A549 (cell line): Measurements from ENCODE around the gene TOE1. TPM values are rescaled to one million over a fixed set of nuclear protein-coding genes. Genes with fewer than 3 reads are reported as not detected.

Experiments used
- ATAC-seq, 2 experiments: fragments of 200-7000 bp in 1 of 2; fragments of >200 bp in 1 of 2; cut with Nextera tagmentation in 1 of 2; cut with Tn5 transposase in 1 of 2; 3 replicates each; pipeline versions ENCODE4 v1.8.0 to v1.9.1; 2018 to 2020; ENCODE audit warnings: mild to moderate bottlenecking in 1 of 2, moderate library complexity in 1 of 2
- CTCF ChIA-PET: fragments of 300-600 bp; sonication (Branson Sonifier 250); formaldehyde crosslinking; extraction: SDS; loops from one replicate; lab custom pipeline; 2021; ENCODE audit warnings: antibody characterized with exemption, inconsistent platforms; lab: Yijun Ruan, JAX
- POLR2A ChIA-PET: fragments of 350-600 bp; formaldehyde crosslinking; extraction: SDS; loops from one replicate; lab custom pipeline; 2021; ENCODE audit warnings: antibody characterized with exemption, inconsistent platforms; lab: Yijun Ruan, JAX
- DNase-seq, 2 experiments: peaks; one replicate each; pipeline versions ENCODE4 v3.0.0 to v3.0.0-alpha.2; 2011 to 2016; ENCODE audit warnings: low read depth in 1 of 2, low spot score in 1 of 2
- FAIRE-seq: peaks from 2 replicates; lab custom pipeline; 2011; peaks lifted over from hg19 to GRCh38; lab: Jason Lieb, UNC
- H3K27ac ChIP-seq, 2 experiments: fragments of >200 bp; sonication (Bioruptor Twin); formaldehyde crosslinking; 3 replicates each; pipeline ENCODE4 v1.5.1; 2016 to 2017
- H3K4me1 ChIP-seq: fragments of >200 bp; sonication (Bioruptor Twin); formaldehyde crosslinking; 3 replicates; pipeline ENCODE4 v1.6.1; 2016
- H3K4me2 ChIP-seq: fragments of >200 bp; sonication (Bioruptor Twin); formaldehyde crosslinking; 3 replicates; pipeline ENCODE4 v1.6.1; 2016
- H3K4me3 ChIP-seq: fragments of >200 bp; sonication (Bioruptor Twin); formaldehyde crosslinking; 3 replicates; pipeline ENCODE4 v1.5.1; 2016
- H3K9me3 ChIP-seq: fragments of >200 bp; sonication (Bioruptor Twin); formaldehyde crosslinking; 3 replicates; pipeline ENCODE4 v1.6.1; 2016
- ATOH8 ChIP-seq: fragments of 250-450 bp; sonication (Bioruptor Pico); IDR thresholded peaks from 2 replicates; pipeline ENCODE4 v1.5.0; 2020; ENCODE audit warnings: low read depth, mild to moderate bottlenecking, moderate library complexity
- BCL3 ChIP-seq: fragments of >200 bp; sonication (Bioruptor Twin); formaldehyde crosslinking; IDR thresholded peaks from 3 replicates; pipeline ENCODE4 v1.6.1; 2016
- BHLHE40 ChIP-seq: IDR thresholded peaks from 2 replicates; pipeline ENCODE4 v1.6.1; 2012; ENCODE audit warnings: low read depth, low read length, inconsistent platforms
- CHD4 ChIP-seq: fragments of 200-600 bp; sonication (generic); IDR thresholded peaks from 2 replicates; pipeline ENCODE4 v1.6.1; 2016; ENCODE audit warnings: antibody characterized with exemption, mild to moderate bottlenecking, borderline replicate concordance
- EHMT2 ChIP-seq: fragments of 200-600 bp; sonication (generic); IDR thresholded peaks from 2 replicates; pipeline ENCODE4 v1.6.1; 2016; ENCODE audit warnings: antibody characterized with exemption, low read depth, mild to moderate bottlenecking, moderate library complexity
- ELK1 ChIP-seq: fragments of 150-350 bp; IDR thresholded peaks from 2 replicates; pipeline ENCODE4 v1.6.1; 2014; ENCODE audit warnings: low read depth, mild to moderate bottlenecking, low read length
- FOSB ChIP-seq: fragments of 250-450 bp; sonication (Bioruptor Pico); IDR thresholded peaks from 2 replicates; pipeline ENCODE4 v1.5.0; 2020; ENCODE audit warnings: mild to moderate bottlenecking, moderate library complexity
- FOXS1 ChIP-seq: fragments of 250-450 bp; sonication (Bioruptor Pico); IDR thresholded peaks from 2 replicates; pipeline ENCODE4 v1.5.0; 2020; ENCODE audit warnings: mild to moderate bottlenecking, moderate library complexity
- HEYL ChIP-seq: fragments of 250-450 bp; sonication (Bioruptor Pico); IDR thresholded peaks from 2 replicates; pipeline ENCODE4 v1.8.0; 2021; ENCODE audit warnings: mild to moderate bottlenecking, moderate library complexity
- HOXB13 ChIP-seq: fragments of 250-450 bp; sonication (Bioruptor Pico); IDR thresholded peaks from 2 replicates; pipeline ENCODE4 v1.5.0; 2020; ENCODE audit warnings: low read depth, mild to moderate bottlenecking, moderate library complexity
- HOXB5 ChIP-seq: fragments of 250-450 bp; sonication (Bioruptor Pico); IDR thresholded peaks from 2 replicates; pipeline ENCODE4 v1.5.0; 2020; ENCODE audit warnings: mild to moderate bottlenecking, moderate library complexity
- JUN ChIP-seq, 2 experiments: fragments of >200 bp; sonication (Bioruptor Twin); formaldehyde crosslinking; IDR thresholded peaks; 2 replicates in 1 of 2; 3 replicates in 1 of 2; pipeline ENCODE4 v1.6.1; 2016 to 2017
- JUNB ChIP-seq: fragments of >200 bp; sonication (Bioruptor Twin); formaldehyde crosslinking; IDR thresholded peaks from 2 replicates; pipeline ENCODE4 v1.6.1; 2016
- KDM5A ChIP-seq: fragments of 200-600 bp; sonication (generic); IDR thresholded peaks from 2 replicates; pipeline ENCODE4 v1.6.1; 2016; ENCODE audit warnings: antibody characterized with exemption, mild to moderate bottlenecking
- MAFK ChIP-seq: fragments of 450-650 bp; IDR thresholded peaks from 2 replicates; pipeline ENCODE4 v1.6.1; 2014; ENCODE audit not compliant: partially characterized antibody
- NR3C1 ChIP-seq: fragments of >200 bp; sonication (Bioruptor Twin); formaldehyde crosslinking; IDR thresholded peaks from 3 replicates; pipeline ENCODE4 v1.6.1; 2017
- POLR2A ChIP-seq: IDR thresholded peaks from 2 replicates; pipeline ENCODE4 v1.6.1; 2012; ENCODE audit warnings: mild to moderate bottlenecking, low read length
- RARB ChIP-seq: fragments of 250-450 bp; sonication (Bioruptor Pico); IDR thresholded peaks from 2 replicates; pipeline ENCODE4 v1.8.0; 2021; ENCODE audit warnings: mild to moderate bottlenecking, moderate library complexity
- REST ChIP-seq: fragments of 200-600 bp; sonication (generic); IDR thresholded peaks from 2 replicates; pipeline ENCODE4 v1.6.1; 2016; ENCODE audit warnings: antibody characterized with exemption, mild to moderate bottlenecking, moderate library complexity
- RFX5 ChIP-seq: fragments of 450-650 bp; IDR thresholded peaks from 2 replicates; pipeline ENCODE4 v1.7.1; 2014; ENCODE audit warnings: antibody characterized with exemption, mild to moderate bottlenecking, moderate library complexity
- TFCP2L1 ChIP-seq: fragments of 250-450 bp; sonication (Bioruptor Pico); IDR thresholded peaks from 2 replicates; pipeline ENCODE4 v1.5.0; 2021; ENCODE audit warnings: mild to moderate bottlenecking
- TP53 ChIP-seq: fragments of 250-450 bp; sonication (Bioruptor Pico); IDR thresholded peaks from 2 replicates; pipeline ENCODE4 v1.5.0; 2021; ENCODE audit warnings: mild to moderate bottlenecking, moderate library complexity
- ZFP36 ChIP-seq: fragments of 450-650 bp; IDR thresholded peaks from 2 replicates; pipeline ENCODE4 v1.6.1; 2014; ENCODE audit warnings: borderline replicate concordance; ENCODE audit not compliant: partially characterized antibody
- ZNF302 ChIP-seq: fragments of 250-450 bp; sonication (Bioruptor Pico); IDR thresholded peaks from 2 replicates; pipeline ENCODE4 v1.9.0; 2021; ENCODE audit warnings: inconsistent platforms, mild to moderate bottlenecking, moderate library complexity
- WGBS: methylation state at CpG from one replicate; pipeline ENCODE4 v1.1.6; 2017; ENCODE audit errors: missing lambda C conversion rate; 5-methylcytosine and 5-hydroxymethylcytosine counted together
- polyA plus RNA-seq, 4 experiments: library from polyadenylated mRNA; depleted of rRNA in 3 of 4; stranded (reverse); fragments of >200 nt; fragmentation: RNase III in 1 of 4; extraction: RNeasy Plus Mini Kit Qiagen cat#74134 plus additional on column Dnase treatment in 1 of 4; gene quantifications; 2 replicates in 3 of 4; 3 replicates in 1 of 4; pipeline ENCODE4 v1.2.3, GENCODE V29; 2011 to 2017
- TF ChIP-seq, protein P1 (sequence below): IDR thresholded peaks from 2 replicates; pipeline ENCODE4 v1.6.1; 2012
- TF ChIP-seq, protein P2 (sequence below): fragments of 250-450 bp; sonication (Bioruptor Pico); IDR thresholded peaks from 2 replicates; pipeline ENCODE4 v1.5.0; 2021; ENCODE audit warnings: mild to moderate bottlenecking, moderate library complexity, borderline replicate concordance

Gene TOE1
- polyA plus RNA-seq, 2 of the 4 experiments (the other 2 are of a cell fraction), result 13.3 to 13.7 TPM

DNA sequence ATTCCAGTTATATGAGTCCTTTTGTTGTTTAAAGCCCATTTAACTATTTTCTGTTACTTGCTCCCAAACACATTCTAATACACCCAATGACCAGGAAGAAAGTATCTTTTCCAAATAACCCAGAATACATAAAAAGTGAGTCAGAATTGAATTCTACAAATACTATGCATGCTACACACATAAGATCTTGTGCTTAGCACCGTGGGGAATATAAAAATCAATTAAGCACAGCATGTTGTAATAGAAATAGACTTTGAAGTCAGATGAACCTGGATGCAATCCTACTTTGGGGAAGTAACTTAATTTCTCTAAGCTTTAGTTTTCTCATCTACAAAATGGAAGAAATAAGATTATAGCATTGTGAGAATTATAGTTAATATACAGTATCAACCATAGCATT lies 40.8 kb downstream of the TOE1 start:
- no peak for FAIRE-seq
- Histone ChIP-seq H3K27ac (no peak overlapping the region), H3K4me1 (no peaks in the 10 kb centered on the region), H3K4me2 (no peak overlapping the region), H3K4me3 (no peak overlapping the region), H3K9me3 (no peaks in the 10 kb centered on the region)
- DNase-seq, result no peak
- CTCF ChIA-PET, result no interaction called here
- POLR2A ChIA-PET, result no interaction called here
- TF ChIP-seq JUN (IDR thresholded peaks at IDR 0.05) (no peak), HOXB5 (CRISPR knock-in tag) (no peak)
- WGBS, result 11% methylated on average over 1 of the region's 1 CpG
- ATAC-seq, result no peak

GRCh38 chr1:45381243-45381642 lies 41.3 kb downstream of the TOE1 start:
- no peak overlapping the region for H3K4me2 ChIP-seq
- no peak for DNase-seq
- POLR2A ChIA-PET, result no interaction called here
- WGBS, result 84% methylated on average over 2 of the region's 2 CpGs
- no peaks in the 10 kb centered on the region for H3K9me3 ChIP-seq
- no peak overlapping the region for H3K4me3 ChIP-seq
- TF ChIP-seq NR3C1 (no peak), ATOH8 (CRISPR knock-in tag) (no peak), TP53 (CRISPR knock-in tag) (no peak), RFX5 (no peak), ZNF302 (CRISPR knock-in tag) (no peak), TFCP2L1 (no peak), POLR2A (no peak), ELK1 (no peak), FOXS1 (no peak), HOXB5 (CRISPR knock-in tag) (no peak), BCL3 (no peak), MAFK (no peak), KDM5A (no peak), CHD4 (no peak), RARB (CRISPR knock-in tag) (no peak)
- TF ChIP-seq, protein P1, sequence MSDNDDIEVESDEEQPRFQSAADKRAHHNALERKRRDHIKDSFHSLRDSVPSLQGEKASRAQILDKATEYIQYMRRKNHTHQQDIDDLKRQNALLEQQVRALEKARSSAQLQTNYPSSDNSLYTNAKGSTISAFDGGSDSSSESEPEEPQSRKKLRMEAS, result no peak
- no peaks in the 10 kb centered on the region for H3K4me1 ChIP-seq
- CTCF ChIA-PET, result no interaction called here
- FAIRE-seq, result no peak
- no peak for ATAC-seq
- H3K27ac ChIP-seq, result no peak overlapping the region

GRCh38 chr1:45383191-45383590 lies 43.2 kb downstream of the TOE1 start:
- Histone ChIP-seq H3K4me1 (no peaks in the 10 kb centered on the region), H3K9me3 (no peaks in the 10 kb centered on the region), H3K27ac (no peak overlapping the region)
- WGBS, result 12% methylated on average over 1 of the region's 1 CpG
- ATAC-seq (no peak), FAIRE-seq (no peak)
- CTCF ChIA-PET, result no interaction called here
- TF ChIP-seq FOSB (CRISPR knock-in tag), result no peak
- TF ChIP-seq ZFP36, result no peak
- TF ChIP-seq HOXB13 (CRISPR knock-in tag), result no peak
- TF ChIP-seq NR3C1, result no peak
- no peak for TF ChIP-seq BHLHE40
- TF ChIP-seq JUNB, result no peak
- no peak for TF ChIP-seq ZNF302 (CRISPR knock-in tag)
- no peak for TF ChIP-seq EHMT2
- TF ChIP-seq TFCP2L1, result no peak
- TF ChIP-seq REST, result no peak
- TF ChIP-seq, protein P2, sequence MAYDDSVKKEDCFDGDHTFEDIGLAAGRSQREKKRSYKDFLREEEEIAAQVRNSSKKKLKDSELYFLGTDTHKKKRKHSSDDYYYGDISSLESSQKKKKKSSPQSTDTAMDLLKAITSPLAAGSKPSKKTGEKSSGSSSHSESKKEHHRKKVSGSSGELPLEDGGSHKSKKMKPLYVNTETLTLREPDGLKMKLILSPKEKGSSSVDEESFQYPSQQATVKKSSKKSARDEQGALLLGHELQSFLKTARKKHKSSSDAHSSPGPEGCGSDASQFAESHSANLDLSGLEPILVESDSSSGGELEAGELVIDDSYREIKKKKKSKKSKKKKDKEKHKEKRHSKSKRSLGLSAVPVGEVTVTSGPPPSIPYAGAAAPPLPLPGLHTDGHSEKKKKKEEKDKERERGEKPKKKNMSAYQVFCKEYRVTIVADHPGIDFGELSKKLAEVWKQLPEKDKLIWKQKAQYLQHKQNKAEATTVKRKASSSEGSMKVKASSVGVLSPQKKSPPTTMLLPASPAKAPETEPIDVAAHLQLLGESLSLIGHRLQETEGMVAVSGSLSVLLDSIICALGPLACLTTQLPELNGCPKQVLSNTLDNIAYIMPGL (CRISPR knock-in tag), result no peak
- no peak for TF ChIP-seq HEYL (CRISPR knock-in tag)
- TF ChIP-seq, all 56 proteins: peak for 0
- DNase-seq, result no peak
- POLR2A ChIA-PET, result no interaction called here
- Histone ChIP-seq H3K4me2 (no peak overlapping the region), H3K4me3 (no peak overlapping the region)
